ENCODE data around the gene RILPL2. TPM values are rescaled to one million over a fixed set of nuclear protein-coding genes. Genes with fewer than 3 reads are reported as not detected.
"Not testable (repeated sequence)": the region's sequence is repeated elsewhere in the genome, so short reads cannot be mapped to it uniquely, and the experiment has no call there.

Gene RILPL2
- total RNA-seq, 1 experiment from 2014 or later = 2.0 TPM

GRCh38 chr12:123384318-123384993 lies 52.0 kb downstream of the RILPL2 start:
- DNase-seq (ENCODE audit: low spot score) = peak; percentile 41

GRCh38 chr12:123382684-123383083 lies 53.8 kb downstream of the RILPL2 start:
- no peak for DNase-seq (ENCODE audit: low spot score)

- DNase-seq (ENCODE audit: low spot score) = no peak
Measured at GRCh38 chr12:123379391-123379790, 57.1 kb downstream of the RILPL2 start.

- DNase-seq (ENCODE audit: low spot score) = not testable (repeated sequence)
Measured at GRCh38 chr12:123372415-123372814, 64.1 kb downstream of the RILPL2 start.

- not testable (repeated sequence) for DNase-seq (ENCODE audit: low spot score)
Measured at GRCh38 chr12:123371667-123372368, 64.7 kb downstream of the RILPL2 start.

GRCh38 chr12:123369229-123369628 lies 67.3 kb downstream of the RILPL2 start:
- no peak for DNase-seq (ENCODE audit: low spot score)

- DNase-seq (ENCODE audit: low spot score) = not testable (repeated sequence)
Measured at GRCh38 chr12:123368431-123368830, 68.1 kb downstream of the RILPL2 start.

GRCh38 chr12:123367511-123367910 lies 69.0 kb downstream of the RILPL2 start:
- DNase-seq (ENCODE audit: low spot score) = no peak

Other genes starting within 250 kb of the RILPL2 start
- 30.2 and 34.3 TPM in 2 replicates for gene MPHOSPH9, start 203.5 kb downstream of the RILPL2 start, total RNA-seq (2014; rRNA removed; shearing (Covaris generic))
- gene MTRFR, start 203.2 kb downstream of the RILPL2 start, total RNA-seq (2014; rRNA removed; shearing (Covaris generic)) = 11.8 and 15.6 TPM in 2 replicates
- gene CDK2AP1, start 164.8 kb downstream of the RILPL2 start, total RNA-seq (2014; rRNA removed; shearing (Covaris generic)) = 76.1 and 81.6 TPM in 2 replicates
- 10.7 and 13.6 TPM in 2 replicates for gene SBNO1, start 71.8 kb downstream of the RILPL2 start, total RNA-seq (2014; rRNA removed; shearing (Covaris generic))
- gene KMT5A, start 52.6 kb downstream of the RILPL2 start, total RNA-seq (2014; rRNA removed; shearing (Covaris generic)) = 47.6 and 62.4 TPM in 2 replicates
- gene SNRNP35, start 21.5 kb upstream of the RILPL2 start, total RNA-seq (2014; rRNA removed; shearing (Covaris generic)) = 18.3 and 29.1 TPM in 2 replicates
- gene RILPL1, start 97.0 kb upstream of the RILPL2 start, total RNA-seq (2014; rRNA removed; shearing (Covaris generic)) = 1.7 and 2.4 TPM in 2 replicates
- gene TMED2, start 147.9 kb upstream of the RILPL2 start, total RNA-seq (2014; rRNA removed; shearing (Covaris generic)) = 255 and 282 TPM in 2 replicates
- gene DDX55, start 165.4 kb upstream of the RILPL2 start, total RNA-seq (2014; rRNA removed; shearing (Covaris generic)) = 33.6 and 43.0 TPM in 2 replicates
- gene EIF2B1, start 197.0 kb upstream of the RILPL2 start, total RNA-seq (2014; rRNA removed; shearing (Covaris generic)) = 54.2 and 56.5 TPM in 2 replicates
- gene GTF2H3, start 197.1 kb upstream of the RILPL2 start, total RNA-seq (2014; rRNA removed; shearing (Covaris generic)) = 10.7 and 13.1 TPM in 2 replicates
- gene TCTN2, start 234.4 kb upstream of the RILPL2 start, total RNA-seq (2014; rRNA removed; shearing (Covaris generic)) = 6.1 and 6.6 TPM in 2 replicates